Cerebellar nuclear complex (tissue), 1 donor: ENCODE data around the gene PRKN.
"Not testable (repeated sequence)": the region's sequence is repeated elsewhere in the genome, so short reads cannot be mapped to it uniquely, and the experiment has no call there.

Source experiments
- DNase-seq, 2 experiments: peaks; one replicate each; lab custom pipeline; 2025; lab: John Stamatoyannopoulos, UW

Gene PRKN

GRCh38 chr6:161354276-161354840 lies 1373.2 kb downstream of the PRKN start:
- peak in 1 of 2 experiments; percentile 11 for DNase-seq

- DNase-seq, result no peak
Observed at GRCh38 chr6:161353208-161353613, 1374.4 kb downstream of the PRKN start.

GRCh38 chr6:161351858-161352257 lies 1375.7 kb downstream of the PRKN start:
- no peak for DNase-seq

GRCh38 chr6:161349886-161350285 lies 1377.7 kb downstream of the PRKN start:
- DNase-seq, result no peak

- no peak for DNase-seq
Observed at GRCh38 chr6:161348628-161348994, 1379.0 kb downstream of the PRKN start.

GRCh38 chr6:161347988-161348627 lies 1379.5 kb downstream of the PRKN start:
- DNase-seq, result no peak

GRCh38 chr6:161347125-161347524 lies 1380.4 kb downstream of the PRKN start:
- no peak for DNase-seq

- DNase-seq, result no peak
Observed at GRCh38 chr6:161346717-161347116, 1380.8 kb downstream of the PRKN start.

GRCh38 chr6:161344626-161345025 lies 1382.9 kb downstream of the PRKN start:
- DNase-seq, result no peak

- DNase-seq, result no peak
Observed at GRCh38 chr6:161342039-161342438, 1385.5 kb downstream of the PRKN start.

GRCh38 chr6:161341638-161342037 lies 1385.9 kb downstream of the PRKN start:
- no peak for DNase-seq

- DNase-seq, result no peak
Observed at GRCh38 chr6:161338015-161338414, 1389.6 kb downstream of the PRKN start.

GRCh38 chr6:161336479-161336878 lies 1391.1 kb downstream of the PRKN start:
- DNase-seq, result no peak

GRCh38 chr6:161333410-161333809 lies 1394.2 kb downstream of the PRKN start:
- DNase-seq, result no peak

- not testable (repeated sequence) for DNase-seq
Observed at GRCh38 chr6:161331402-161332081, 1396.0 kb downstream of the PRKN start.

- DNase-seq, result no peak
Observed at GRCh38 chr6:161327360-161327953, 1400.1 kb downstream of the PRKN start.

GRCh38 chr6:161319231-161319630 lies 1408.3 kb downstream of the PRKN start:
- DNase-seq, result no peak

- no peak for DNase-seq
Observed at GRCh38 chr6:161318456-161318855, 1409.1 kb downstream of the PRKN start.

- DNase-seq, result no peak
Observed at GRCh38 chr6:161316531-161316930, 1411.0 kb downstream of the PRKN start.

- not testable (repeated sequence) for DNase-seq
Observed at GRCh38 chr6:161315246-161315917, 1412.2 kb downstream of the PRKN start.

GRCh38 chr6:161314541-161315245 lies 1412.9 kb downstream of the PRKN start:
- DNase-seq, result not testable (repeated sequence)
